HG02571 (cell line): ENCODE measurements around the gene NAV3.
A peak's percentile ranks its signal among the peaks of the same experiment; 100 is the strongest.

ENCODE experiments used
- ATAC-seq: cut with Tn5 transposase; IDR thresholded peaks from one replicate; pipeline ENCODE4 v1.9.1; 2021; ENCODE audit warnings: mild to moderate bottlenecking, moderate library complexity; ENCODE audit not compliant: unreplicated experiment

NAV3 gene

DNA sequence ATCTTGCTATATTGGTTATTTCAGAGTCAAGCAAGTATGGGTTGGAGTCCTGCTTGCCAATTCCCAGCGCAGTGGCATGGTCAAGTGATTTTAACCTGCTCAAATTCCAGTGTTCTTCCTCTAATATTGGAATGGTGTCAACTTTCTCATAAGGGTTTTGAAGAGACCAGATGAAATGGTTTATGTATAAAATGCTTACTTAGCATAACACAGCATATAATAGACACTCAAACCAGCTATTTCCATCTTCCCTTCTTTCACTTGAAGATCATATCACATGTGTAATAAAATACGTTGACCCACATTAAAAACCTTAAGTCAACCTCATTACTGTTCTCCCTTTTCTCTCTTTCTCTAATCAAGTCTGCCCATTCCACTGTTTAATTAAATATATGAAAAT, 144.0 kb downstream of the NAV3 start:
- ATAC-seq: no peak

DNA sequence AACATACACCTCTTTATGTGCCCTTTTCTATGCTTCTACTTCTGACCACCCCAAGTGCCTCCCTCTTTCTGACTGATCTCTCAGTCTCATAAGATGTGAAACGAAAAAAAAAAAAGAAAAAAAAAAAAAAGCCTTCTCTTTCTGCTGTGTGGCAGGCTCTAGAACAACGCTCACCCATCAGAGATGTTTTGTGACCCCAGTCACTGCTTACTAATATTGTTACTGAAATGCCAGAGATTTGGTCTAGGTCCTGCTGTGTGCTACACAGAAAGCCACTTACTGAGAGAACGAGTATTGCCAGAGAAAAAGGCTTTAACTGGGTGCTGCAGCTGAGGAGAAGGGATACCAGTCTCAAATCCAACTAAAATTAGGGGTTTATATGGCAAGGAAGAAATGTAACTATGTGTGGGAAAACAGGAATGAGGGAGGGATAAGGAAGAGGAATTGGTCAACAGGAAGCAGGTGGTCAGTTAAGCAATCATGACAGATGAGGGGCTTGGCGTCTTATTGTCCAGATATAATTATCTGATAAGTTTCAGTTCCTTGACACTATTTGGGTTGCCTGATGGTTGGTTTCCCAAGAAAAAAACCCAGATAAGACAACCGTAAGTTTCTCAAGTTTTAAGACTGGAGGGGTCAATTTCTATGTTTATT, 149.0 kb downstream of the NAV3 start:
- ATAC-seq: no peak

DNA sequence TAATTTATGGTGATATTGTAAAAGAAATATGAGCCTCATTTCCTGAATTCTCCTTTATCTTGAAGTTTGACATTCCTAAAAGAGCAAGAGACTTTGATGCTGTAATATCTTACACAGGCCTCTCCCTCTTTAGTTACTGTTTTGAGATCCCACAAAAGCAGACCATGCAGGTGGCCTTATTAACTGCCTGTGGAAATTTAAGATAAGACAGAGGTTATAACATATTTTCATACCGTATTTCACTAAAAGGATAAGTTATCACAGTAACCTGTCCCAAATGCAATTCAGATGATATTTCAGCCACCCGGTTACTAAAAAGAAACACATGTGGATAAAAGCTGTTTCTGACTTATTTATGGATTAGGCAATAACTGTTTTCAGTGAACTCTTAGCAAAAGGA, 150.1 kb downstream of the NAV3 start:
- ATAC-seq: no peak

DNA sequence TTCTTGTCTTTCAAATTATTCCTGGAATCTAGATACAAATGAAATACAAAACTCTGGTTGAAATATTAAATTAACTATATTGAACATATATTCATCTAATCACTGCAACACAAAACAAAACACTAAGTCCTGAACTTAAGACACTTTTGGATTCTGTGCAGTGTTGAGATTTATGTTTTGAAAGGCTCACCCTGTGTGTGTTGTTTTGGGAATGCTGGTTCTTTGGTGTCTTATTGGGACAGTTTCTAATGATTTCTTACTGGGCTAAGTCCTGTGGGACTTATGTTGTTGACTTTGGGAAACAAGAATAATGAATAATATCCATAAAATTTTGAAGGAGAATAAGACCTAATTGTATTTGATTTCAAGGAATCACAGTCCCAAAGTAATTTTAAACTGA, 153.2 kb downstream of the NAV3 start:
- ATAC-seq: no peak

DNA sequence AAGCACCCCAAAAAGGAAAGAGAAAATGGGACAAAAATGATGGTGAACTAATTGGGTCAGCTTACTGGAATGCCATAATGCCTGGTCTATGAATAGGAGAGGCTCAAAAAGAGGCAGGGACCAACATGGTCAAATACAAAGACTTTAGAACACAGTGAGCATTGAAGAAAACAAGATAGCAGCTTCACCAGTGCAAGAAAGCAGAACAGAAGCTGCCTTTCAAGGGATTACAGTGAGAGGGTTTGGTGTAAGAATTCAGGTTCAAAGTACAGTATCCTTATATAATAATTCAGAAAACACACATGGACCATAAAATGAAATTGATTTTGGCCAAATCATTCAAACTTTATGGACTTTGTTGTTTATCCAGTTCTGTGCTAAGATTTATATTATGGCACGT, 162.1 kb downstream of the NAV3 start:
- no peak for ATAC-seq

DNA sequence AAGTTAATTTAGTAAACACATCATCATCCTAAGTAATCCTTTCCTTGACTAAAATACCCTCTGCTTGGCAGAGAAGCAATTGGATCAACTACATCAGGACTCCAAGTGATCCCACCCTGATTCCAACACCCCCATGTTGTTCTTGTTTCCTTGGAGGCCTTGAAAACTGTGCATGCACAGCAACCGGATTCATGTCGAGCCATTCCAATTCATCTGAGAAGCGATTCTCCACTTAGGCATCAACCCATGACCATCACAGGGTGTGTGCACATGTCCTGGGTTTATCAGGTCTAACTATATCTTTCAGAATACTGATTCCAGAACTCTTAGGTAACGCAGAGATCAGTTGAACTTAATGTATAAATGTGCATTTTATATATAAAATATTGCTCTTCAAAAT, 163.0 kb downstream of the NAV3 start:
- no peak for ATAC-seq

DNA sequence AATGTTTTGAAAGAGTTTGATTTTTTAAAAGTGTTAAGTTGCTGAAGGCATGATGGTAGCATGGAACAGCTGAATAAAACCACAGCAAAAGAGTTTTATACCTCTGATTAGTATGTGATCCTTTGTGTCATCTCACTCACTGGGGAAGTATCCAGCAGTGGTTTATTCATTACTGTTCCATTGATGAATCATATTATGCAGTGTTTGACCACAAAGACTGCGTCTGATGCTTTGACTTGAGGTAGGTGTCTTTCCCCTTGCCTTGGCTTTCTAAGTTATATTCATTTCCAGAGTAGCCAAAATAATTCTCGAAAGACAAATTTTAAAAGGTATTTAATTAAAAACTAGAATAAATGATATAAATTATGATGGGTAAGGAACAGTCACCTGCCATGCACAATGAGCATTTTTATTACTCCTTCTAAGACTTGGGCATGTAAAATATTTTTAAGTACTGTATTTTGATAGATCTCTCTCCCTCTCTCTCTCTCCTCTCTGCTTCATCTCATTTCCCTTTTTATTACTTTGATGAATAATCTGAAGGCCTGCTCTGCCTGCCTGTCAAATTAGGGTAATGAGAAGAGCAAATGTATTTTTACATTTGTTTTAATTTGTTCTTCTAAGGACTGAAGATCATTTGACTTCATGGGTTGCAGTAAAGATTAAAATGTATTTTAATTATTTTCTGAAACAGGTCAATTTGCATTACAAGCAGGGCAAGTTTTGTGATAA, 164.9 kb downstream of the NAV3 start:
- ATAC-seq: peak; percentile 78

DNA sequence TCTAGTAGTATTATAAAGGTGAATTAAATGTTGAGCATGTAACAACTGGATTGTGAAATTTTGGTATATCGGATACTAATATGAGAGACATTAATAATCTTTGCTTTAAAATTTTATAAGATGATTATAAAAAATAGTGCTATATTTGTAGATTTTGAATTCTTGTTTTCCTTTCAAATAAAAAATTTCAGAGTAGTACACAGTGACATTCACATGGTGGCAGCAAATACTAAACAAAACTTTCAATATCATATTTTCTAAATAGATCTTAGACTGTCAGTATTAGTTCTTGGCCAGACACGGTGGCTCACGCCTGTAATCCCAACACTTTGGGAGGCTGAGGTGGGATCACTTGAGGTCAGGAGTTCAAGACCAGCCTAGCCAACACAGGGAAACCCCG, 166.0 kb downstream of the NAV3 start:
- no peak for ATAC-seq

DNA sequence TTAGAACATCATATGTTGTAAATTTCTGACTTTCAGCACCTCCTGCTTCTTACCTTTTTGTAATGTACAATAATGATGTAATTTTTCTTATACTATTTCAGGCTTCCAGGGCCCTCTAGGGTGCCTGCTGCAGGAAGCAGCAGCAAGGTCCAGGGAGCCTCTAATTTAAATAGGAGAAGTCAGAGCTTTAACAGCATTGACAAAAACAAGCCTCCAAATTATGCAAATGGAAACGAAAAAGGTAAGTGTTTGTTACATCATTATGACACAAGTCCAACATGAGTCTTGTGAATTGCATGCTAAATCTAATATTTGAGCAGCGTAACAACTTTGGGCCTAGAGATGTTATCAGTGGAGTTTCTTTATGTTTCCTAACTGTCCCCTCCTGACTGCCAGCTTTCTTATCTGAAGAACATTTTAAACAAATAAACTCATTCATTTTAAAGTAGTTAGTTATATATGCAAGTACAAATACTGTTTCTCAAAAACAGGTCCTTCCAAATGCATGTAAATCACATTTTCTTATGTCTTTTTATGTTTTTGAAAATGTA, 167.6 kb downstream of the NAV3 start:
- ATAC-seq: no peak

DNA sequence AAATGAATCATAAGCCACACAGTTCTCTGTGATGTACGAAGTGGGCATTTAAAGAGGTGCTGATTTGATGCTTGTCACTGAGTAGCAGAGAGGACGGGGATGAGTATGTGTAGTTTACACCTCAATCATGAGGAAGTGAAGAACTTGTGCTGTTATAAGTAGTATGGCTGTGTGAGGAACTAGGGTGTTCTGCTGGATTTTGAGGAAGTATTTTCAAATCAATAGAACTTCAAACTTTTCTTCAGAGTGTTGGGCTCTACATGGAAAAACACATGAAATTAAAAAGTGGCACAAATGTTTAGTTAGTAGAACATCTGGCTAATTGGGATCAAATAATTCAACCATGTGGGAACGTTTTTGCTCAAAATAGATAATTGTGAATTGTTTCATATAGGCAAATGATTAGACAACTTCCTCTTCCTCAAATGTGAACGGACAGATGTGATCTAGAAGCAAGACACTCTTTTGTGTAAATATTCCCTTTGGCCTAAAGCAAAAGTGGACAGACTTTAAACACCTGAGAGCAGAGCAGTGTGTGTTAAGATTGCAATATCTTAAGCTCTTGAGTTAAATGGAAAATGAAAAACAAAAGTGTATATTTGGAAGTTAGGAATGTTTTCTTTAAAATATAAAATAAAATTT, 168.5 kb downstream of the NAV3 start:
- ATAC-seq: peak; percentile 49

DNA sequence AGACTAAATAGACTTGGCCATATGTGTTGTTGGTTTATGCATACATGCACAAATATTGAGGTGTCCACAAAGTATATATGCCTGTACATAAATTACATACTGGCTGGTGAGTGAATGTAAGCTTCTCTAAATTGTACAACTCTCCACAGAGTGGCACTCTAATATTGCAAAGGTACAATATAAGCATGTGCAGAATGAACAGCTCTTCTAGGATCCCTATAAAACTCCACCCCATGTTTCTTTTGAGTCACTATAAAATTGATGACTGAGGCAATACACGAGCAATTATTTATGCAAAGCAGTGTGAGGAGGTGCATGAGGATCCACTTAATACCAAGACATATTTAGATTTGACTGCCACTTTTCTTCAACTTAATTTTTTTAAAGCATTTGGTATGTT, 172.2 kb downstream of the NAV3 start:
- ATAC-seq: no peak

DNA sequence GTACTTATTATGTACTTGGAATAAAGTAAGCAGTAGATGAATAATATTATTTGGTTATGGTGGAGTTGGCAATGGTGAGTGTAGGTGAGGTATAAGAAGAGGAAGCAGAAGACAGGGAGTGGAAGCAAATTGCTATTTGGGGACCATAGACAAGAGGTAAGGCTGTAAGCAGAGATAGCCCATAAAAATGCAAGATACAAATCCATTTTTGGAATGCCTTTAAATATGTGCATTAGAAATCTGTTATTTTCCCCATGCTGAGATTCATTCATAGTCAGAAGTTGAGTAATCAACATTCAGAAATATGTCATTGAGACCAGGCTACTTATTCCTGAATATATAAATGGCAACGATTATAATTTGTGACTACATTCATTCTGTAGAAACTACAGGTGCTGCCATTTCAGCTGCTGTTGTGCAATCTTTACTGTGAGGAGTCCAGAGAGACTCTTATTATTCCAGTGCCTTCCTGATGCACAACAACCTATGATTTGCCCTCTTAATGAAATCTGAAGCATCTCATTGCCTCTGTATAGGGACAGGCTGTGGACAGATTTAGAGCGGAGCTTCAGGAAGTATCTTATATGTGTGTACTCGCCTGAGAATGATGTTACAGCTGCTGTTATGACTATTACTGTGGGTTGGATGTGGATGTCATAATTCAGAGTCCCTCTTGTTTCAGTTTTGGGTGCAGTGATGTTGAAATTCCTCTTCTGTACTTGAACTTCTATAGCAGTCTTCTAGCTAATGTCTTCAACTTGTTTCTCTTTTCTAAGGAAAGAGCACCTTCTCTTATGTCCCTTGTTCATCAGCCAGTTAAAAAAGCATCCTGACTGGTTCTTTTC, 173.8 kb downstream of the NAV3 start:
- no peak for ATAC-seq

DNA sequence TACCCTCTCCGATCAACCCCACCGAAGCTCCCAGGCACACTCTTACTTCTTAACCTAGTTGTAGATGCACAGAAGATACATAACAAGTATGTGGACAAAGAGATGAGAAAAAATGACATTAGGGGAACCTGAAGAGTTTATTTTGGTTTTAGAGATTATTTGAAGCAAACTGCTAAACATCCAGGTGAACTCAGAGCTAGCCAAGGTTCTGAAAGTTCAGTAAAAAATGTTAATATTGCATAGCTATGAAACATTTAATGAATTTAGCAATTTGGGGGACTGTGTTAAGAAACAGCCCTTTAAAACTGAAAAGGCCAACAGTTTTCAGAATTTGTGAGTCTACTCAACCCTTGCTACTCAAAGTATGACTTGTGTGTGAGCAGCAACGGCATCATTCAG, 174.4 kb downstream of the NAV3 start:
- no peak for ATAC-seq

DNA sequence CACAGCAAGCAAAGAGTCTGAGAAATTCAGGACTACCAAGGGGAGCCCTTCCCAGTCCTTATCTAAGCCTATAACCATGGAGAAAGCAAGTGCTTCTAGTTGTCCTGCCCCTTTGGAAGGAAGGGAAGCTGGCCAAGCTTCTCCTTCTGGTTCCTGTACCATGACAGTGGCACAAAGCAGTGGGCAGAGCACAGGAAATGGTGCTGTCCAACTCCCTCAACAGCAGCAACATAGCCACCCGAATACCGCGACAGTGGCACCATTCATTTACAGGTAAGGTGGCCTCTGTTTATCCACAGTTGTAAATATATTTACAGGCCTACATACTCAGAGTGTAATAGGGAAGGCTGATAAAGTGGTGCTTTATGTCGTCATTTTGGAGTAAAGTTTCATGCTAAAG, 176.5 kb downstream of the NAV3 start:
- no peak for ATAC-seq

DNA sequence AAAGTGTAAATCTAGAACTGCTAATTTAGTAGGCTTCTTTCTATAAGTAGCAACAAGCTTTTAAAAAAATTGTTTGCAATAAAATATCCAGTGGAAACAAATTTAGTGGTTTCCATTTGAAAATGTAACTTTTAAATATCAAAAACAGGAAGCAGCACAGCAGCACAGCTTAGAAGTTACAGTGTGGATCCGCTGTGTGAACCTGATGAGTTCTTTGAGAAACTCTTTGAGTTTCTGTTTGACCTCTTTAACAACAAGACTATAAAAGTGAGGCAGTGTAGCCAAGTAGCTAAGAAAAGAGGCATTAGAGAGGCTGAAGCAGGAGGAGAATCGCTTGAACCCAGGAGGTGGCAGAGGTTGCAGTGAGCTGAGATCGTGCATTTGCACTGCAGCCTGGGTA, 178.3 kb downstream of the NAV3 start:
- no peak for ATAC-seq

DNA sequence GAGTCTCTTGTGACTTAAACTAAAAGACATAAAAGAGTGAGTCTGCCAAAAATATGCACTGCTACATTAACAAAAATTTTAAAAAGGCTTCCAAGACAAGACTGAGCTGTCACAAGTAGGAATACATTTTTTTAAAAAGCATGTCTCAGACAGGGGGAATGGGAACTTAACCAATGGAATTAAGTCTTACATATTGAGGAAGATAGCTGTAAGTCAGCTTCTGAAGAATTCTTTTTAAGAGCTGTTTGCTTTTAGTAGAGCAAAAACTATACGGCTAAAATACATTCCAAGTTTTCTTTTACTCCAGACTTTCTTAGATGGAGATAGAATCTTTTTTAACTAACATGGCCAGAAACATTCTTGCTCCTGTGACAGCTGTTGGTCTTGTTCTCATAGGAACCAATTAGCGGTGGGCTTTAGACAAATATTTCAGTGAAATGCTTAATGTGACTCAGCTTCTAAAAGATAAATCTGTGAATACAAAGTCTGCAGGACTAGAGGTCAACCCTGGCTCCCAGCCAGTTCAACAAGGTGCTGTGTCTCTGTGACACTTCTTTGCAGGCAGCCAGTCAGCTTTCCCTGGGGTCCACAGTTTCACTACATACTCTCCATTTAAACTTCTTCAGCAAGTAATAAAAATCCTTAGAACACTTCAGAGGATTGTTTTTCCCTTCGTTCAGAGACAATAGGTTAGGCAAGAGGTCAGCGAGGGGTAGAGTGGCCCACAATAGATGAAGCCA, 187.6 kb downstream of the NAV3 start:
- ATAC-seq: no peak

DNA sequence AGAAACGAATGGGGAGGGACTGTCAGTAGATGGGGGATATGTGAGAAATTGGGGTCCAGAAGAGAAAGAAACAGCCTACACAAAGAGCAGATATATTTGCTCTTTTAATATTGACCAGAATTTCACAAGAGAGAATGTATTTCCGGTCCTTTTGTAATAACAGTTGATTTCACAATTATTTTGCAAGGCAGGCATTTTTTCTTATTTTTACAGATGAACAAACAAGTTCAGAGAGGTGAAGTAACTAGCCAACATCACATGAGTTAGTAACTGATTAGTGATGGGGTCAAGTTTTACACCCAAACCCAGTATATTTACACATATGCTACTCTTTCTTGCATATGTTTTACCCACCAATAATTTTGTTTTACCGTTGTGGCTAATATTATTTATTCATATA, 188.2 kb downstream of the NAV3 start:
- no peak for ATAC-seq

DNA sequence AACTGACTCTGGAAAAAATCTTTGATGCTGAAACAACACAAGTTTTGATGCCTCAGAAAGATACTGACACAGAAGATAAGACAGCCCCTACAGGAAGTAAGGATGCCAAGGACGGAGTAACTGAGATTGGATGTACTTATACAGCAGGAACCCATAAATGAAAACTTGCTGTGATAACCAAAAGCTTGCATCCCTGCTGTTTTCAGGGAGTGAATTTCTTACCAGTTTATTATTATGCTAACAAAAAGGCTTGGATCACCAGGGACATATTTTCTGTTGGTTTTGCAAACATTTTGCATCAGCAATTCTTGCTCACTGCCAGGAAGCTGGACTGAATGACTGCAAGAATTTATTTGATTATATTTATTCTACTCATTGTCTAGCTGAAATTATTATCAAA, 197.7 kb downstream of the NAV3 start:
- no peak for ATAC-seq

DNA sequence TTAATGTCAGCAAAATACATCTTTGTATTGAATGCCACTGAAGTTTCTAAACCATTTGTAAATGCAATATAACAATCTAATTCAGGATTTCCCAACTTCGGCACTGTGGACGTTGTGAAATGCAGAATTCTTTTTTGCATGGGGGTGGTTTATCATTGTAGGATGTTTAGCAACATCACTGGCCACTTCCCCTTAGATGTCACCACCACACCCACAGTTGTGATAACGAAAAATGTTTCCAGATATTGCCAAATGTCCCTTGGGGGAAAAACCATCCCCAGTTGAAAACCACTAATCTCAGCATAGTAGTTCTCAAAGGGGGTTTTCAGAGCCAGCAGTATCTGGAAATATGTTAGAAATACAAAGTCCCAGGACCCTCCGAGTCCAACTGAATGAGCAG, 203.3 kb downstream of the NAV3 start:
- no peak for ATAC-seq

DNA sequence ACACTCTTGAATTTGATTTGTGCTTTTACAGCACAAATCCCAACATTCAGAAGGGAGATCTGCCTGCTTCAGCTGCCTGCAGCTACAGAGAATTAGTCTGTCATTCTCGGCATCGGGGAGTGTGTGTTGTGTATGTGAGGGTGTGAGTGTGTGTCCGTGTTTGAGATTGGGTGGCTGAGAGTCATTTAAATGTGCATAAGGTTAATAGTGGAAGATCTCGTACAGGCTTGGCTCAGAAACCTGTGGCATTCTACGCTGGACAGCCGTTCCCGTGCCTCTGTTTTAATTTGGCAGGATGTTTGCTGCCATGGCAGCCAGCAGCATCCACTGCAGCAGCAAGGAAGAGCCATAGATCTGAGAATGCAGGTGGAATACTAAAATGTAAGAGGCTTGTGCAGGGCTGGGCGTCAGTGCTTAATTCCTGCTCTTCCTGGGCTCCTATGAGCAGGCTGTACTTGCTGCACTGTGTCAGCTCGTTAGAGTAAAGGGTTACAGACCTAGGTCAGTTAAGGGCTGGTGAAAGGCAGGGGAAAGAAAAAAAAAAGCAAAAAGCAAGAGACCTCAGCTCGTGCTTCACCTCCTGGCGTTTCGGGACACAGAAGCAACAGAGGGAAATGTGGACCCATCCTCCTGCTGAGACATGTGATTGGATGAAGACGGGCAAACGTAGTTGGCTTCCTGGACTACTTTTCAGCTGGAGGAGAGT, 205.4 kb downstream of the NAV3 start:
- ATAC-seq: no peak
